K562 (cell line): ENCODE results near the gene ATAD2B. TPM values are rescaled to one million over a fixed set of nuclear protein-coding genes. Genes with fewer than 3 reads are reported as not detected.
A peak's percentile ranks its signal among the peaks of the same experiment; 100 is the strongest.

Source experiments
- FOS ChIP-seq: IDR thresholded peaks from 3 replicates; pipeline ENCODE4 v1.6.1; 2011; ENCODE audit not compliant: insufficient read length; ENCODE audit errors: extremely low read depth
- GTF2B ChIP-seq: IDR thresholded peaks from 2 replicates; pipeline ENCODE4 v1.6.1; 2011; ENCODE audit not compliant: insufficient read length; ENCODE audit errors: extremely low read depth
- KDM1A ChIP-seq, 2 experiments: fragments of 450-650 bp; IDR thresholded peaks; 2 replicates each; pipeline ENCODE4 v1.6.1; 2016; ENCODE audit warnings: mild to moderate bottlenecking in 2 of 2
- PATZ1 ChIP-seq: fragments of 250-450 bp; sonication (Bioruptor Pico); IDR thresholded peaks from 2 replicates; pipeline ENCODE4 v1.5.0; 2020; ENCODE audit warnings: mild to moderate bottlenecking, borderline replicate concordance
- PHF20 ChIP-seq: fragments of 450-650 bp; IDR thresholded peaks from 2 replicates; pipeline ENCODE4 v1.6.1; 2018; ENCODE audit not compliant: partially characterized antibody
- PHTF2 ChIP-seq: fragments of 250-450 bp; sonication (Bioruptor Pico); IDR thresholded peaks from 2 replicates; pipeline ENCODE4 v1.5.0; 2021; ENCODE audit warnings: mild to moderate bottlenecking
- PRDM10 ChIP-seq: fragments of 450-650 bp; IDR thresholded peaks from 2 replicates; pipeline ENCODE4 v1.6.1; 2018; ENCODE audit not compliant: partially characterized antibody
- RAD51 ChIP-seq: fragments of 450-650 bp; IDR thresholded peaks from 2 replicates; pipeline ENCODE4 v1.7.1; 2016; ENCODE audit warnings: low read depth, mild to moderate bottlenecking, borderline replicate concordance
- RUNX1 ChIP-seq: sonication (generic); IDR thresholded peaks from 2 replicates; pipeline ENCODE4 v1.6.1; 2016; ENCODE audit warnings: antibody characterized with exemption, low read depth
- SMAD2 ChIP-seq: fragments of 150-350 bp; IDR thresholded peaks from 2 replicates; pipeline ENCODE4 v1.6.1; 2014; ENCODE audit warnings: low read depth, mild to moderate bottlenecking, low read length
- SOX6 ChIP-seq: fragments of 450-650 bp; IDR thresholded peaks from 2 replicates; pipeline ENCODE4 v1.6.1; 2014; ENCODE audit warnings: mild to moderate bottlenecking
- ZNF384 ChIP-seq: IDR thresholded peaks from 2 replicates; pipeline ENCODE4 v1.6.1; 2012; ENCODE audit warnings: low read depth, low read length, improper control_type of control experiment
- ZNF407 ChIP-seq: fragments of 450-650 bp; IDR thresholded peaks from 2 replicates; pipeline ENCODE4 v1.6.1; 2016; ENCODE audit warnings: low read depth
- polyA plus RNA-seq, 8 experiments: library from polyadenylated mRNA; depleted of rRNA in 4 of 8; stranded (reverse) in 5 of 8; unstranded in 3 of 8; fragments of >200 nt; fragmentation: Nextera tagmentation in 2 of 8; fragmentation: Illumina TruSeq in 1 of 8; extraction: Ambion mirVana in 2 of 8; extraction: Trizol in 1 of 8; gene quantifications; 2 replicates each; pipeline versions ENCODE4 v1.2.1 to v1.2.3, GENCODE V29; 2011 to 2014; ENCODE audit warnings: inconsistent platforms in 1 of 8, missing spikeins in 1 of 8
- total RNA-seq, 7 experiments: library from RNA; depleted of rRNA in 6 of 7; stranded (reverse); fragments of >200 nt in 6 of 7; fragmentation: Illumina TruSeq in 2 of 7; extraction: Trizol in 2 of 7; gene quantifications; 2 replicates each; pipeline versions ENCODE4 v1.2.1 to v1.2.3, GENCODE V29; 2011 to 2021; ENCODE audit warnings: low replicate concordance in 1 of 7

Gene ATAD2B
- total and polyA plus RNA-seq, 9 of the 15 experiments (the other 6 are each of a cell fraction or from before 2014, with no cell fraction given) = 3.2 to 21.6 (median 11.4) TPM

- TF ChIP-seq ZNF384 (no peak), FOS (peak; percentile 59), KDM1A (IDR thresholded peaks at IDR 0.05) (no peak), SOX6 (0 out of 2 replicates have a peak, but pooled peaks have one; percentile 18), RUNX1 (no peak), SMAD2 (no peak), RAD51 (no peak), PHTF2 (CRISPR knock-in tag) (no peak), PRDM10 (no peak), PHF20 (no peak), ZNF407 (no peak), GTF2B (no peak), PATZ1 (CRISPR knock-in tag) (no peak)
Measured at GRCh38 chr2:23757686-23758433, 169.1 kb downstream of the ATAD2B start (continued).
